DMS 273 treated with DMSO at 0.1 percent for 48 hours (cell line): Measurements from ENCODE around the gene CDS2.
A peak's percentile ranks its signal among the peaks of the same experiment; 100 is the strongest.

Source experiments
- DNase-seq: peaks from one replicate; lab custom pipeline; 2025; lab: John Stamatoyannopoulos, UW

The CDS2 gene

GRCh38 chr20:5181958-5182357, 55.1 kb downstream of the CDS2 start:
- DNase-seq: no peak

- no peak for DNase-seq
These were observed 55.9 kb downstream of the CDS2 start for GRCh38 chr20:5182615-5183254.

- DNase-seq: no peak
These were observed 57.1 kb downstream of the CDS2 start for GRCh38 chr20:5183731-5184474.

GRCh38 chr20:5184684-5185083, 57.9 kb downstream of the CDS2 start:
- DNase-seq: no peak

- no peak for DNase-seq
These were observed 60.3 kb downstream of the CDS2 start for GRCh38 chr20:5187122-5187521.

GRCh38 chr20:5188736-5189135, 61.9 kb downstream of the CDS2 start:
- no peak for DNase-seq

GRCh38 chr20:5189917-5190316, 63.1 kb downstream of the CDS2 start:
- DNase-seq: no peak

GRCh38 chr20:5190444-5190843, 63.6 kb downstream of the CDS2 start:
- DNase-seq: no peak

- DNase-seq: peak; percentile 59
These were observed 65.2 kb downstream of the CDS2 start for GRCh38 chr20:5191829-5192569.

- DNase-seq: no peak
These were observed 66.0 kb downstream of the CDS2 start for GRCh38 chr20:5192570-5193431.

- DNase-seq: no peak
These were observed 68.8 kb downstream of the CDS2 start for GRCh38 chr20:5195655-5196054.

GRCh38 chr20:5196149-5196548, 69.3 kb downstream of the CDS2 start:
- no peak for DNase-seq

GRCh38 chr20:5197270-5197827, 70.5 kb downstream of the CDS2 start:
- no peak for DNase-seq

- no peak for DNase-seq
These were observed 71.2 kb downstream of the CDS2 start for GRCh38 chr20:5197847-5198650.

GRCh38 chr20:5198651-5198924, 71.8 kb downstream of the CDS2 start:
- no peak for DNase-seq

GRCh38 chr20:5203380-5203779, 76.6 kb downstream of the CDS2 start:
- no peak for DNase-seq

GRCh38 chr20:5205348-5206210, 78.8 kb downstream of the CDS2 start:
- DNase-seq: no peak

- no peak for DNase-seq
These were observed 80.3 kb downstream of the CDS2 start for GRCh38 chr20:5207138-5207537.

- no peak for DNase-seq
These were observed 85.3 kb downstream of the CDS2 start for GRCh38 chr20:5211803-5212714.
